Measurements from ENCODE around the gene LRRC3.

Gene LRRC3

GRCh38 chr21:44441041-44441400 is 14.3 kb upstream of the LRRC3 start:
- no peak overlapping the region for H3K4me3 ChIP-seq (ENCODE audit: low read depth, low read length)
- TF ChIP-seq, protein P1, sequence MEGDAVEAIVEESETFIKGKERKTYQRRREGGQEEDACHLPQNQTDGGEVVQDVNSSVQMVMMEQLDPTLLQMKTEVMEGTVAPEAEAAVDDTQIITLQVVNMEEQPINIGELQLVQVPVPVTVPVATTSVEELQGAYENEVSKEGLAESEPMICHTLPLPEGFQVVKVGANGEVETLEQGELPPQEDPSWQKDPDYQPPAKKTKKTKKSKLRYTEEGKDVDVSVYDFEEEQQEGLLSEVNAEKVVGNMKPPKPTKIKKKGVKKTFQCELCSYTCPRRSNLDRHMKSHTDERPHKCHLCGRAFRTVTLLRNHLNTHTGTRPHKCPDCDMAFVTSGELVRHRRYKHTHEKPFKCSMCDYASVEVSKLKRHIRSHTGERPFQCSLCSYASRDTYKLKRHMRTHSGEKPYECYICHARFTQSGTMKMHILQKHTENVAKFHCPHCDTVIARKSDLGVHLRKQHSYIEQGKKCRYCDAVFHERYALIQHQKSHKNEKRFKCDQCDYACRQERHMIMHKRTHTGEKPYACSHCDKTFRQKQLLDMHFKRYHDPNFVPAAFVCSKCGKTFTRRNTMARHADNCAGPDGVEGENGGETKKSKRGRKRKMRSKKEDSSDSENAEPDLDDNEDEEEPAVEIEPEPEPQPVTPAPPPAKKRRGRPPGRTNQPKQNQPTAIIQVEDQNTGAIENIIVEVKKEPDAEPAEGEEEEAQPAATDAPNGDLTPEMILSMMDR (IDR thresholded peaks at IDR 0.05; ENCODE audit: borderline replicate concordance, insufficient read depth, low read depth, low read length), result no peak

DNA sequence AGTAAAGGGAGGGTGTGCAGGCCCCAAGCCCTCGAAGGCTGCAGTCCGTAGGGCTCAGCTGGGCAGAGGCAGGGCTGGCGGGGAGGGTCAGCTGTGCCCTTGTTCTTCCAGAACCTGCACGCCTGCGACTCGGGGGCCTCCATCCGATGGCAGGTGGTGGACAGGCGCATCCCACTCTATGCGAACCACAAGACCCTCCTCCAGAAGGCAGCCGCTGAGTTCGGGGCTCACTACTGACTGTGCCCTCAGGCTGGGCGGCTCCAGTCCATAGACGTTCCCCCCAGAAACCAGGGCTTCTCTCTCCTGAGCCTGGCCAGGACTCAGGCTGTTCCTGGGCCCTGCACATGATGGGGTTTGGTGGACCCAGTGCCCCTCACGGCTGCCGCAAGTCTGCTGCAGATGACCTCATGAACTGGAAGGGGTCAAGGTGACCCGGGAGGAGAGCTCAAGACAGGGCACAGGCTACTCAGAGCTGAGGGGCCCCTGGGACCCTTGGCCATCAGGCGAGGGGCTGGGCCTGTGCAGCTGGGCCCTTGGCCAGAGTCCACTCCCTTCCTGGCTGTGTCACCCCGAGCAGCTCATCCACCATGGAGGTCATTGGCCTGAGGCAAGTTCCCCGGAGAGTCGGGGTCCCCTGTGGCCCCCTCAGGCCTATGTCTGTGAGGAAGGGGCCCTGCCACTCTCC is 13.6 kb upstream of the LRRC3 start:
- TF ChIP-seq, protein P1 (IDR thresholded peaks at IDR 0.05; ENCODE audit: borderline replicate concordance, insufficient read depth, low read depth, low read length), result no peak
- H3K4me3 ChIP-seq (ENCODE audit: low read depth, low read length), result no peak overlapping the region

GRCh38 chr21:44442266-44443125 is 12.8 kb upstream of the LRRC3 start:
- TF ChIP-seq, protein P1 (IDR thresholded peaks at IDR 0.05; ENCODE audit: borderline replicate concordance, insufficient read depth, low read depth, low read length), result no peak
- H3K4me3 ChIP-seq (ENCODE audit: low read depth, low read length), result no peak overlapping the region

GRCh38 chr21:44443291-44443890 is 11.9 kb upstream of the LRRC3 start:
- no peak overlapping the region for H3K4me3 ChIP-seq (ENCODE audit: low read depth, low read length)
- TF ChIP-seq, protein P1 (IDR thresholded peaks at IDR 0.05; ENCODE audit: borderline replicate concordance, insufficient read depth, low read depth, low read length), result no peak

DNA sequence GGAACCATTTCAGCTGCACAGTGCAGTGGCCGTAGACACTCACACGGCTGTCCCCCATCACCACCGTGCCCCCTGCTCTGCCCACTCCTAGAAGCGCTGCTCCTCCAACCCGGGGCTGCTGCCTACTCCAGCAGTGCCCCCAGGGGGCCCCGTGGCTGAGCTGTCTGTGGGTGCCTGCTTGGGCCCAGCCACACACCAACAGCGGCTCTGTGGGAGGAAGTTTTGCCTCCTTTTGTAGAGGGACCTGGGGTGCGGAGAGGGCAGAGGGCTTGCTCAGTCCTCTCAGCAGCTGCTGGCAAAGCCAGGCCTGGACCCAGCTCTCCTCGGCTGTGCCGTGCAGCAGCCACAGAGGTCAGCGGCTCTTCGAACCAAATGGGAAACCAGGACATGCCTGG is 11.4 kb upstream of the LRRC3 start:
- TF ChIP-seq, protein P1 (IDR thresholded peaks at IDR 0.05; ENCODE audit: borderline replicate concordance, insufficient read depth, low read depth, low read length), result no peak

DNA sequence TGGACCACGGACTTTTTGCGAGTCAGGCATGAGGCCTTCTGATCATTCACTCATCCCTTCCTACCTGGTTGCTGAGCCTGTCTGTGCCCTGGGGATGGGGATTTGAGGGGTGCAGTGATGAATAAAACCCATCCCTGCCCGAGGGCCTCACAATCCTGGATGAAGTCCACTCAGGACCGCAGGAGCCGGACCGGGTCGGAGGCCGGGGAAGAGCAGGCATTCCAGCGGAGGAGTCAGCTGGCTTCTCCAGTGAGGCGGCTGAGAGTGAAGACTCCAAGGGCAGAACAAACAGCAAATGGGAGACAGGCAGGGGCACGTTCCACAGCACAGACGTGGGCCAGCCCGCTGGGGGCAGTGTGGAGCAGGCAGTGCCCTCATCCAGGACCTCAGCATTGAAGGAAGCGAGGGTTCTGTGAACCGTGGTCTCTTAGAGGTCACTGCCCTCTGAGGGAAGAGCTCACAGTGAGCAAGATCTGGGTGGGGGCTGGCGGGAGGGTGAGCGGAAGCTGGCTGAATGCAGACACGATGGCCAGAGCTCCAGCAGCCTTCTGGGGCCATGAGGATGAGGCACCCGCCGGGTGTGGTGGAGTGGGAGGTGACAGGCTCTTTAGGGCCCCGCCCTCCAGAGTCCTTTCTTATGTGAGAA is 10.9 kb upstream of the LRRC3 start:
- TF ChIP-seq, protein P1 (IDR thresholded peaks at IDR 0.05; ENCODE audit: borderline replicate concordance, insufficient read depth, low read depth, low read length), result peak; percentile 61
- H3K4me3 ChIP-seq (ENCODE audit: low read depth, low read length), result no peak overlapping the region

More for the DNA sequence above, 11.4 kb upstream of the LRRC3 start:
- no peak overlapping the region for H3K4me3 ChIP-seq (ENCODE audit: low read depth, low read length)
